Ascending aorta (tissue), 2 donors: ENCODE data around the gene KATNB1. TPM values are rescaled to one million over a fixed set of nuclear protein-coding genes. Genes with fewer than 3 reads are reported as not detected.

Experiments used
- DNase-seq, 2 donors: peaks; one replicate each; pipeline ENCODE4 v3.0.0-alpha.2; 2019; ENCODE audit warnings: low spot score in 2 of 2
- H3K27ac ChIP-seq, 2 donors: fragments of 200-600 bp; sonication (generic); one replicate each; pipeline ENCODE4 v1.5.1; 2016 to 2017; ENCODE audit warnings: mild to moderate bottlenecking in 1 of 2
- H3K27me3 ChIP-seq: fragments of 200-600 bp; sonication (generic); one replicate; pipeline ENCODE4 v1.5.1; 2017
- H3K36me3 ChIP-seq, 2 donors: fragments of 200-600 bp; sonication (generic); one replicate each; pipeline ENCODE4 v1.5.1; 2016
- H3K4me1 ChIP-seq, 2 donors: fragments of 200-600 bp; sonication (generic); one replicate each; pipeline ENCODE4 v1.5.1; 2016 to 2017; ENCODE audit warnings: mild to moderate bottlenecking in 1 of 2
- H3K4me3 ChIP-seq, 2 donors: fragments of 200-600 bp; sonication (generic); one replicate each; pipeline ENCODE4 v1.5.1; 2016 to 2017; ENCODE audit warnings: mild to moderate bottlenecking in 1 of 2
- H3K9me3 ChIP-seq, 2 donors: fragments of 200-600 bp; sonication (generic); one replicate each; pipeline ENCODE4 v1.5.1; 2016
- CTCF ChIP-seq, 3 experiments: fragments of 200-600 bp in 2 of 3; fragments of 450-650 bp in 1 of 3; sonication (generic) in 2 of 3; IDR thresholded peaks; one replicate each; pipeline ENCODE4 v1.5.1; 2016 to 2019; ENCODE audit warnings: antibody characterized with exemption in 3 of 3, mild to moderate bottlenecking in 1 of 3, moderate library complexity in 1 of 3
- intact Hi-C: fragments of 100-400 bp; cut with DNase I; formaldehyde crosslinking; loops from one replicate; pipeline ENCODE4 v1.15.1; 2023
- total RNA-seq: library from RNA; depleted of rRNA; stranded (reverse); fragments of >200 nt; gene quantifications from one replicate; pipeline ENCODE4 v1.1.0, GENCODE V29; 2016

Gene KATNB1
- total RNA-seq, 1 donor from 2014 or later, result 35.3 TPM

GRCh38 chr16:57766714-57767348, 31.3 kb downstream of the KATNB1 start:
- Histone ChIP-seq H3K27ac (no peak overlapping the region), H3K36me3 (peaks cover 26 to 59% of the 10 kb centered on the region in 2 donors), H3K27me3 (no peaks in the 10 kb centered on the region), H3K9me3 (no peaks in the 10 kb centered on the region), H3K4me3 (no peak overlapping the region), H3K4me1 (peaks cover 0 to 2% of the 10 kb centered on the region in 2 donors)
- no peak for TF ChIP-seq CTCF (IDR thresholded peaks at IDR 0.05)
- intact Hi-C loops, result no loop called here
- DNase-seq, result no peak

GRCh38 chr16:57769541-57770145, 34.1 kb downstream of the KATNB1 start:
- H3K4me1 ChIP-seq, result no peaks in the 10 kb centered on the region
- no peaks in the 10 kb centered on the region for H3K9me3 ChIP-seq
- intact Hi-C loops, result no loop called here
- no peak overlapping the region for H3K4me3 ChIP-seq
- DNase-seq, result no peak
- no peaks in the 10 kb centered on the region for H3K27me3 ChIP-seq
- H3K27ac ChIP-seq, result no peak overlapping the region
- TF ChIP-seq CTCF (IDR thresholded peaks at IDR 0.05), result no peak
- peaks cover 26 to 69% of the 10 kb centered on the region in 2 donors for H3K36me3 ChIP-seq

- no peak for TF ChIP-seq CTCF (IDR thresholded peaks at IDR 0.05)
- DNase-seq, result no peak
- intact Hi-C loops, result no loop called here
Measured at GRCh38 chr16:57770361-57770760, 34.8 kb downstream of the KATNB1 start.

GRCh38 chr16:57771141-57771785, 35.7 kb downstream of the KATNB1 start:
- TF ChIP-seq CTCF (IDR thresholded peaks at IDR 0.05), result no peak
- DNase-seq, result no peak
- Histone ChIP-seq H3K36me3 (peaks cover 37 to 64% of the 10 kb centered on the region in 2 donors), H3K4me3 (no peak overlapping the region), H3K27ac (no peak overlapping the region), H3K9me3 (no peaks in the 10 kb centered on the region), H3K4me1 (no peaks in the 10 kb centered on the region), H3K27me3 (no peaks in the 10 kb centered on the region)
- intact Hi-C loops, result no loop called here

More at GRCh38 chr16:57770361-57770760, 34.8 kb downstream of the KATNB1 start:
- no peak overlapping the region for H3K27ac ChIP-seq
- no peaks in the 10 kb centered on the region for H3K9me3 ChIP-seq
- peaks cover 29 to 70% of the 10 kb centered on the region in 2 donors for H3K36me3 ChIP-seq
- H3K4me3 ChIP-seq, result no peak overlapping the region
- no peaks in the 10 kb centered on the region for H3K27me3 ChIP-seq
- no peaks in the 10 kb centered on the region for H3K4me1 ChIP-seq

GRCh38 chr16:57773019-57773418, 37.4 kb downstream of the KATNB1 start:
- Histone ChIP-seq H3K4me3 (no peak overlapping the region), H3K27ac (no peak overlapping the region), H3K27me3 (no peaks in the 10 kb centered on the region), H3K36me3 (peaks cover 37 to 51% of the 10 kb centered on the region in 2 donors), H3K4me1 (no peaks in the 10 kb centered on the region), H3K9me3 (no peaks in the 10 kb centered on the region)
- TF ChIP-seq CTCF (IDR thresholded peaks at IDR 0.05), result no peak
- no peak for DNase-seq
- intact Hi-C loops, result no loop called here
